Spinal cord (tissue), 10 donors: ENCODE data around the gene VIT. TPM values are rescaled to one million over a fixed set of nuclear protein-coding genes. Genes with fewer than 3 reads are reported as not detected.

Source experiments
- DNase-seq, 6 donors: peaks; one replicate each; pipeline versions ENCODE4 v3.0.0 to v3.0.0-alpha.2; 2013 to 2015; ENCODE audit warnings: low spot score in 6 of 6, low read depth in 4 of 6
- H3K27ac ChIP-seq: one replicate; pipeline ENCODE4 v1.5.1; 2013; ENCODE audit warnings: low read depth, low read length, control low read depth
- H3K27me3 ChIP-seq: one replicate; pipeline ENCODE4 v1.6.1; 2013; ENCODE audit warnings: low read length; ENCODE audit not compliant: control insufficient read depth, insufficient read depth
- H3K36me3 ChIP-seq: one replicate; pipeline ENCODE4 v1.6.1; 2013; ENCODE audit warnings: low read length; ENCODE audit not compliant: control insufficient read depth, insufficient read depth
- H3K4me1 ChIP-seq: one replicate; pipeline ENCODE4 v1.6.1; 2013; ENCODE audit warnings: low read length; ENCODE audit not compliant: control insufficient read depth, insufficient read depth
- H3K4me3 ChIP-seq: one replicate; pipeline ENCODE4 v1.5.1; 2013; ENCODE audit warnings: low read depth, low read length, control low read depth
- H3K9me3 ChIP-seq: one replicate; pipeline ENCODE4 v1.6.1; 2013; ENCODE audit warnings: low read length; ENCODE audit not compliant: control insufficient read depth, insufficient read depth
- WGBS: methylation state at CpG from one replicate; pipeline ENCODE4 v1.1.5; 2013; ENCODE audit warnings: missing lambda C conversion rate; ENCODE audit not compliant: insufficient coverage; 5-methylcytosine and 5-hydroxymethylcytosine counted together
- polyA plus RNA-seq, 2 donors: library from polyadenylated mRNA; unstranded; fragments of 120-200 nt; gene quantifications; one replicate each; pipeline ENCODE4 v1.2.1, GENCODE V29; 2013; ENCODE audit not compliant: insufficient read length in 2 of 2
- total RNA-seq, 2 donors: library from RNA; depleted of rRNA in 1 of 2; stranded (reverse); fragments of 120-200 nt in 1 of 2; fragments of >200 nt in 1 of 2; gene quantifications; one replicate each; pipeline versions ENCODE4 v1.2.3 to v1.2.4, GENCODE V29; 2013 to 2014
- donor health status: healthy.

VIT gene
- total and polyA plus RNA-seq, 4 donors = 1.3 to 3.8 (median 1.5) TPM; not detected in 1

DNA sequence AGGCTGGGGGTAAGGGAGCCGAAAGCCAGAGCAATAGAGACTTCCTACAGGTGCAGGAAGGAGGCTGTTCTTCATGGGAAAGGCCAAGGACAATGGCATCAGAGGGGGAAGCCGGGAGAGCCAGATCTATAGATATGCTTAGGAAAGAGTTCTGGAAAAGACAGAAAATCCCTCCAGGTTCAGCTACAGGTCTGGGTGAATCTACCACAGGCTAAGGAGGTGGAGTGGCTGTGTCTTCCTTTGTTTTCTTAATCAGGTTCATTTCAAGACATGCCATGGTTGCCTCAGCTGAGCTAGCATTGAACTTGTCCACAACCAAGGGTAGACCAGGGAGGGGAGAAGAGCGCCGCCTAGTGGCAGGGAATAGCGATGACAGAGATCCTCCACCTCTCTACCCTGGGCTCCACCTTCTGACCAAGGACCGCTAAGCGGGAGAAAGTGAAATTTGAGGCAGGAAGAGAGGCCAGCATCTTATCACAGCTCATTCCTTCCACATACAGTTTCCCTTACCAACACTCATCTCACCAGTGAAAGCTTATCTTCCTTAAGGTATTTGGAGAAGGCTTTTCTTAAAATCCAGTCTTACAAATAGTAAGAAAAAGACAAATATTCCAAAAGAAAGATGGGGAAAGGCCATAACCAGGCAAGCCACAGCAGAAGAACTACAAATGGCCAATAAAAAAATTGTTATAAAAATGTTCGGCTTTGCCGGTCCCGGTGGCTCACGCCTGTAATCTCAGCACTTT lies 74.2 kb downstream of the VIT start:
- Histone ChIP-seq H3K36me3 (no peaks in the 10 kb centered on the region), H3K27ac (no peak overlapping the region), H3K27me3 (no peaks in the 10 kb centered on the region), H3K9me3 (no peaks in the 10 kb centered on the region), H3K4me3 (no peak overlapping the region), H3K4me1 (no peaks in the 10 kb centered on the region)
- DNase-seq = no peak
- 97% methylated on average over 5 of the region's 11 CpGs for WGBS

DNA sequence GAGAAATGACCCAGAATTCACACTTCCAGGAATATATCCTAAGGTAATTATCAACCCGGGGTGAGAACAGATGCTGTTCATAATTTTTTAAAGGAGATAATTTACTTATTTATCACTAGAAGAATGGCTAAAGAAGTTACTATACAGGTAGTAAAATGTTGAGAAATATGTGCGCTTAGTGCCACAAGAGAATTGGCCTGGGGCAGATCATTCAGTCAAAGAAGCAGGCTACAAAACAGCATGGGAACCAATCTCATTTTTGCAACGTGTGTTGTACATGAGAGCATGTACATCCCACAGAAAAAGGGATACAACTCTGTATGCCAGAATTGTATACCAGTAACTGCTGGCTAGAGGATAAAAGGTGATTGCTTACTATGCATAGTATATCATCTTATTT lies 75.2 kb downstream of the VIT start:
- peak in 1 of 6 donors; percentile 23 for DNase-seq
- no peaks in the 10 kb centered on the region for H3K27me3 ChIP-seq
- no peak overlapping the region for H3K27ac ChIP-seq
- H3K4me3 ChIP-seq = no peak overlapping the region
- no peaks in the 10 kb centered on the region for H3K36me3 ChIP-seq
- H3K4me1 ChIP-seq = no peaks in the 10 kb centered on the region
- no peaks in the 10 kb centered on the region for H3K9me3 ChIP-seq
- 100% methylated on average over 1 of the region's 3 CpGs for WGBS

DNA sequence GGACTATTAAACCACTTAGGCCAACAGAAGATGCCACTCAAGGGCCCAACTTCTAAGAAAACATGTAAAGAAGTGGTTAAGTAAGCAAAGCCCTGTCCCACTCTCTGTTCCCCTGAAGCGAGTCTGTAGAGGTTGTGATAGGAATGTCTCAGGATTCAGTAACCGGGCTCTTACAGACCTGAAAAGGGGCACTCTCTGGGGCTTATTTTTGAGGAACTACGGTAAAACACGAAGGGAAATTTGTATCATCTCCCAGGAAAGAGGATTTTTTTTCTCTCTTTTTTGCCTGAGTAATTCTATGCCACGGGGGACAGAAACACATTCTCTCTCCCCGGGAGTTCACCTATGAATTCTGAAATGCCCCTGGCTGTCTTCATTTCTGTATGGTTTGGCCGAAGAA lies 77.4 kb downstream of the VIT start:
- no peak for DNase-seq
- Histone ChIP-seq H3K9me3 (no peaks in the 10 kb centered on the region), H3K4me1 (no peaks in the 10 kb centered on the region), H3K36me3 (no peaks in the 10 kb centered on the region), H3K27me3 (no peaks in the 10 kb centered on the region), H3K4me3 (no peak overlapping the region), H3K27ac (no peak overlapping the region)
- 86% methylated on average over 5 of the region's 7 CpGs for WGBS

DNA sequence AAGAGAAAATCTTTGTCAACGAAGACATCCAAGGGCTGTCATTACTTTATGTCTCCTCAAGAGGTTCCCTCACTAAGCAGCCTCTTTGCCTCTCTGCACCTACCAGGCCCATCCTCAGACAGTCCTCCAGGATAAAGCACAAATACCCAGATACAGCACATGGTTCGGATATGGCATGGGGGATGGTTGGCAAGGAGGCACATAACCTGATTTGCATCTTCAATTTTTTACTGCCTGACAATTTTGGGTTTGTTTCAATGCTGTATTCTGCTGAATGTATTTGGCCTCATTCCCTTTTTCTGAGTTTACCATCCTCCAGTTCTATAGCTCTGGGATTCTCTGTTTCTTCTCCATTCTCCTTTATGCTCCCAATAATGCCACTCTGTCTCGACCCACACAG lies 78.8 kb downstream of the VIT start:
- WGBS = 89% methylated on average over 2 of the region's 3 CpGs

DNA sequence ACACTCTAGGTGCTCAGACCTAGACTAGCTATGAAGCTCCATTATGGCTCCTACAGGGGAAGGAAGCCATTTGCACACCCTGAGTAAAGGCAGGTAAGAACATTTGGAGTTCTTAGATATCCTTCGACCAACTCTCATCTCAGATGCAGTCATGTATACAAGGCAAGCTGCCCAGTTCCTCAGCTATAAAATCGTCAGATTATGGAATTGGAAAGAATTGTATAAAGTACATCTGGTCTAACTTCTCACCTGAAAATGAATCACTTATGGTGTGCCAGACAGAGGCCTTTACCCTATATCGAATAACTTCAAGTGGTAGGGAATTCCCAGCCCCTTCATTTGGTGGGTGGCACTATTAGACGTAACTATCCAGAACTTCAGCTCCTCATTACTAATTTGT lies 79.3 kb downstream of the VIT start:
- no peaks in the 10 kb centered on the region for H3K27me3 ChIP-seq
- H3K36me3 ChIP-seq = no peaks in the 10 kb centered on the region
- peak in 1 of 6 donors; percentile 50 for DNase-seq
- H3K4me3 ChIP-seq = no peak overlapping the region
- no peaks in the 10 kb centered on the region for H3K9me3 ChIP-seq
- no peak overlapping the region for H3K27ac ChIP-seq
- 80% methylated on average over 1 of the region's 4 CpGs for WGBS
- no peaks in the 10 kb centered on the region for H3K4me1 ChIP-seq

More for the DNA sequence above, 78.8 kb downstream of the VIT start:
- Histone ChIP-seq H3K4me1 (no peaks in the 10 kb centered on the region), H3K36me3 (no peaks in the 10 kb centered on the region), H3K27me3 (no peaks in the 10 kb centered on the region), H3K9me3 (no peaks in the 10 kb centered on the region), H3K4me3 (no peak overlapping the region), H3K27ac (no peak overlapping the region)
- DNase-seq = peak in 1 of 6 donors; percentile 66

DNA sequence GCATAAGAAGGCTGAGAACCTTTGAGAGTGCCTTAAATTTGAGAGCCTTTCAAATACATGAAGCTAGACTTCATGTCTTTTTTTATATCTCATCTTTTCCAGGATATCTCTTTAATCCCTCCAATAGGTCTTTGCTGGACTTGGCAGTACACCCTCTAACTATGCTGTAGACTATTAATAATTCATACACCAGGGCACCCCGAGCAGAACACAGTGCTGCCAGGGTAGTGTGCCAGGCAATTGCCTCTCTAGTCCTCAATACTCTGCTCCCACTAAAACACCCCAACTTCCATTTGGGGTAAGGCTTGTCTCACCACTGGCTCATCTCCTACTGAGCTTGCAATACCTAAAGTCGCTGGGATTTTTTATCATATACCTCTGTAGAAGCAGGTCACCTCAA lies 80.8 kb downstream of the VIT start:
- H3K27me3 ChIP-seq = no peaks in the 10 kb centered on the region
- H3K27ac ChIP-seq = no peak overlapping the region
- 52% methylated on average over 2 of the region's 2 CpGs for WGBS
- H3K4me1 ChIP-seq = peaks cover 2% of the 10 kb centered on the region
- no peak for DNase-seq
- H3K4me3 ChIP-seq = no peak overlapping the region
- H3K36me3 ChIP-seq = no peaks in the 10 kb centered on the region
- H3K9me3 ChIP-seq = no peaks in the 10 kb centered on the region

DNA sequence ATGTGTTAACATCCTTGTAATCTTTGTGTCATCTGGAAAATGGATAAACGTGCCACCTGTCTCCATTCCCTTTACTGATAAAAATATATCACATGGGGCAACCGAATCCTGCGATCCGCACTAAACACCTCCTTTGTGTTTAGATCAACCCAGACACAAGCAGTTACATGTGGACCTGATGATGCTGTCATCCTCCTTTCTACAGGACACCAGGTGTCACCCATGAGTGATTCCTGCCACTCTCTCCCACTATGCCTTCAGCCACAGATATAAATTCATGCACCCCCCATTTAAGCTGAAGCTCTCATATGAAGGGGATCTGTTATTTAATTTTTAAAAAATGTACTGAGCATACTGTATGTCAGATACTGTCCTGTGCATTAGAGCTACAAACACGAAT lies 81.3 kb downstream of the VIT start:
- Histone ChIP-seq H3K4me3 (no peak overlapping the region), H3K27me3 (no peaks in the 10 kb centered on the region), H3K9me3 (no peaks in the 10 kb centered on the region), H3K4me1 (peaks cover 5% of the 10 kb centered on the region), H3K27ac (no peak overlapping the region), H3K36me3 (no peaks in the 10 kb centered on the region)
- no peak for DNase-seq
- WGBS = 96% methylated on average over 4 of the region's 5 CpGs

DNA sequence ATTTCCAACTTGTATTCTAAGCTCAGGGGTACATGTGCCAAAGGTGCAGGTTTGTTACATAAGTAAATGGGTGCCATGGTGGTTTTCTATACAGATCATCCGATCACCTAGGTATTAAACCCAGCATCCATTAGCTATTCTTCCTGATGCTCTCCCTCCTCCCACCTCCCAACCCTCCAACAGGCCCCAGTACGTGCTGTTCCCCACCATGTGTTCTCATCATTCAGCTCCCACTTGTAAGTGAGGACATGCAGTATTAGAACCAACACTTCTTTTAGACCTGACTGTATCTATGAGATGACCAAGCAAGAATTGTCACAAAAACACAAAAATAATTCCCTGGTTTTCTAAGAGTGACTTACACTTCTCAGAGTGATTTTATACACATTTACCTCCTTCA lies 83.0 kb downstream of the VIT start:
- 92% methylated on average over 1 of the region's 2 CpGs for WGBS
- Histone ChIP-seq H3K4me3 (no peak overlapping the region), H3K27me3 (no peaks in the 10 kb centered on the region), H3K4me1 (peaks cover 5% of the 10 kb centered on the region), H3K36me3 (no peaks in the 10 kb centered on the region), H3K27ac (no peak overlapping the region), H3K9me3 (no peaks in the 10 kb centered on the region)
- DNase-seq = no peak

DNA sequence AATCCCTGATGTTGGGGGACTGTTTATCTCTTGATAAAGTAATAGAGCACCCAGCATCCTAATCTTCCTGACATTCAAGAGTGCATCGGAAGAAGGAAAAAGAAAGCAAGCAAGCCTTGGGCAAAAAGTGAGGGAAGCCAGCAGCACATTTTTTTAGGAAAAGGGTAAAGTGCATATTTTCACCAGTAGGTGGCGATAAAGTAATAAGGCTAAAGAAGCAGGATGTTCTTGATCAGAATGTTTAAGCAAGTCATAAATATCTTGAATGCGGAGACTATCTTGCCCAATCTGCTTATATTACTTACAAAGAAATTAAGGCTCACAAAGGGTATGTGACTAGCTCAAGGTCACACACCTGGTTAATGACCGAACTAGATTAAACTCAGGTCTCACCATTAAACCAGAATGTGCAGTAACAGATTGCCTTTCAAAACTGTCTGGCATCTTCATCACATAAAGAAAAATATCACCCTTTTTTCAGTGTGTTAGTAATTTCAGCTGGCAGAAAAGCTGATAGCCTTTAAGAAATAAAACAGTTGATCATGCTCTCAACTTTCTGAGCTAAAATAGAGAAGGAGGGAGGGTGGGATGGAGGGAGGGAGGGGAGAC lies 83.8 kb downstream of the VIT start:
- Histone ChIP-seq H3K27me3 (no peaks in the 10 kb centered on the region), H3K4me1 (peaks cover 5% of the 10 kb centered on the region), H3K9me3 (no peaks in the 10 kb centered on the region), H3K36me3 (no peaks in the 10 kb centered on the region), H3K27ac (no peak overlapping the region), H3K4me3 (no peak overlapping the region)
- DNase-seq = peak in 4 of 6 donors; percentile 36 to 91 (median 71)
- 0% methylated on average over 1 of the region's 4 CpGs for WGBS
